WTC11 (cell line): ENCODE results near the gene ZSCAN2. TPM values are rescaled to one million over a fixed set of nuclear protein-coding genes. Genes with fewer than 3 reads are reported as not detected.
A peak's percentile ranks its signal among the peaks of the same experiment; 100 is the strongest.

Experiments
- ATAC-seq: fragments of 200-7000 bp; cut with Tn5 transposase; 2 replicates; pipeline ENCODE4 v1.10.0; 2021; ENCODE audit warnings: mild to moderate bottlenecking, moderate library complexity
- CTCF ChIA-PET: fragments of 300-600 bp; sonication (Branson Sonifier 250); formaldehyde crosslinking; loops from one replicate; lab custom pipeline; 2021; ENCODE audit warnings: antibody characterized with exemption; lab: Charles Lee
- POLR2A ChIA-PET: fragments of 350-600 bp; sonication (Branson Sonifier 250); formaldehyde crosslinking; loops from one replicate; lab custom pipeline; 2021; ENCODE audit warnings: antibody characterized with exemption; lab: Charles Lee
- DNase-seq: peaks from one replicate; pipeline ENCODE4 v3.0.0; 2021; ENCODE audit warnings: low spot score
- H3K27ac Mint-ChIP-seq: 2 replicates; pipeline ENCODE4 v1.8.0; 2021; ENCODE audit warnings: mixed read lengths
- H3K27me3 Mint-ChIP-seq: 2 replicates; pipeline ENCODE4 v1.8.0; 2021; ENCODE audit warnings: low read depth, mild to moderate bottlenecking, moderate library complexity, mixed read lengths
- H3K36me3 Mint-ChIP-seq: 2 replicates; pipeline ENCODE4 v1.8.0; 2021; ENCODE audit warnings: mixed read lengths
- H3K4me1 Mint-ChIP-seq: 2 replicates; pipeline ENCODE4 v1.8.0; 2022; ENCODE audit warnings: mixed read lengths
- H3K4me3 Mint-ChIP-seq: 2 replicates; pipeline ENCODE4 v1.8.0; 2021; ENCODE audit warnings: mild to moderate bottlenecking, moderate library complexity, mixed read lengths
- H3K9me3 Mint-ChIP-seq: 2 replicates; pipeline ENCODE4 v1.8.0; 2021; ENCODE audit warnings: mixed read lengths
- AFF4 ChIP-seq: sonication (generic); formaldehyde crosslinking; IDR thresholded peaks from 2 replicates; pipeline ENCODE4 v1.8.1; 2023; ENCODE audit warnings: mild to moderate bottlenecking, missing genetic modification reagents, borderline replicate concordance
- ARID4B ChIP-seq: sonication (generic); formaldehyde crosslinking; IDR thresholded peaks from 2 replicates; pipeline ENCODE4 v1.8.0; 2023; ENCODE audit warnings: missing genetic modification reagents, mild to moderate bottlenecking, borderline replicate concordance
- E2F5 ChIP-seq: sonication (generic); formaldehyde crosslinking; IDR thresholded peaks from 2 replicates; pipeline ENCODE4 v1.8.1; 2022; ENCODE audit warnings: mild to moderate bottlenecking, moderate library complexity, missing genetic modification reagents
- ESRRA ChIP-seq: sonication (generic); formaldehyde crosslinking; IDR thresholded peaks from 2 replicates; pipeline ENCODE4 v1.8.1; 2022; ENCODE audit warnings: mild to moderate bottlenecking, missing genetic modification reagents, borderline replicate concordance
- FOXK1 ChIP-seq: sonication (generic); formaldehyde crosslinking; IDR thresholded peaks from 2 replicates; pipeline ENCODE4 v1.8.0; 2022; ENCODE audit warnings: mild to moderate bottlenecking, moderate library complexity, missing genetic modification reagents
- FOXP1 ChIP-seq: sonication (generic); formaldehyde crosslinking; IDR thresholded peaks from 2 replicates; pipeline ENCODE4 v1.8.0; 2022; ENCODE audit warnings: missing genetic modification reagents, mild to moderate bottlenecking, moderate library complexity, borderline replicate concordance
- FOXP4 ChIP-seq: sonication (generic); formaldehyde crosslinking; IDR thresholded peaks from 2 replicates; pipeline ENCODE4 v1.8.0; 2022; ENCODE audit warnings: mild to moderate bottlenecking, missing genetic modification reagents
- GABPB1 ChIP-seq: sonication (generic); formaldehyde crosslinking; IDR thresholded peaks from 2 replicates; pipeline ENCODE4 v1.8.1; 2023; ENCODE audit warnings: mild to moderate bottlenecking, missing genetic modification reagents
- IRF2 ChIP-seq: sonication (generic); formaldehyde crosslinking; IDR thresholded peaks from 2 replicates; pipeline ENCODE4 v1.8.0; 2022; ENCODE audit warnings: low read depth, missing genetic modification reagents, borderline replicate concordance
- JUN ChIP-seq: sonication (generic); formaldehyde crosslinking; IDR thresholded peaks from 2 replicates; pipeline ENCODE4 v1.8.0; 2023; ENCODE audit warnings: mild to moderate bottlenecking, missing genetic modification reagents
- NFE2L1 ChIP-seq: sonication (generic); formaldehyde crosslinking; IDR thresholded peaks from 2 replicates; pipeline ENCODE4 v1.8.1; 2023; ENCODE audit warnings: missing genetic modification reagents
- SMAD3 ChIP-seq: sonication (generic); formaldehyde crosslinking; IDR thresholded peaks from 2 replicates; pipeline ENCODE4 v1.8.0; 2022; ENCODE audit warnings: missing genetic modification reagents, mild to moderate bottlenecking, borderline replicate concordance
- ZNF232 ChIP-seq: sonication (generic); formaldehyde crosslinking; IDR thresholded peaks from 2 replicates; pipeline ENCODE4 v1.8.0; 2022; ENCODE audit warnings: mild to moderate bottlenecking, missing genetic modification reagents
- ZNF263 ChIP-seq: sonication (generic); formaldehyde crosslinking; IDR thresholded peaks from 2 replicates; pipeline ENCODE4 v1.8.1; 2022; ENCODE audit warnings: low read depth, mild to moderate bottlenecking, moderate library complexity, missing genetic modification reagents
- ZNF512 ChIP-seq: sonication (generic); formaldehyde crosslinking; IDR thresholded peaks from 2 replicates; pipeline ENCODE4 v1.8.1; 2022; ENCODE audit warnings: missing genetic modification reagents, borderline replicate concordance
- total RNA-seq: library from RNA; stranded (reverse); gene quantifications from 3 replicates; pipeline ENCODE4 v1.2.3, GENCODE V29; 2021
- TF ChIP-seq, protein P1 (sequence below): sonication (generic); formaldehyde crosslinking; IDR thresholded peaks from 2 replicates; pipeline ENCODE4 v1.8.0; 2022; ENCODE audit warnings: mild to moderate bottlenecking, missing genetic modification reagents
- TF ChIP-seq, protein P2 (sequence below): sonication (generic); formaldehyde crosslinking; IDR thresholded peaks from 2 replicates; pipeline ENCODE4 v1.8.0; 2022; ENCODE audit warnings: mild to moderate bottlenecking, missing genetic modification reagents
- TF ChIP-seq, protein P3 (sequence below): sonication (generic); formaldehyde crosslinking; IDR thresholded peaks from 2 replicates; pipeline ENCODE4 v1.8.1; 2023; ENCODE audit warnings: mild to moderate bottlenecking, missing genetic modification reagents, moderate library complexity
- TF ChIP-seq, protein P4 (sequence below): sonication (generic); formaldehyde crosslinking; IDR thresholded peaks from 2 replicates; pipeline ENCODE4 v1.8.1; 2023; ENCODE audit warnings: mild to moderate bottlenecking, moderate library complexity, missing genetic modification reagents

Gene ZSCAN2
- total RNA-seq, 1 experiment from 2014 or later: 51.9 TPM

DNA sequence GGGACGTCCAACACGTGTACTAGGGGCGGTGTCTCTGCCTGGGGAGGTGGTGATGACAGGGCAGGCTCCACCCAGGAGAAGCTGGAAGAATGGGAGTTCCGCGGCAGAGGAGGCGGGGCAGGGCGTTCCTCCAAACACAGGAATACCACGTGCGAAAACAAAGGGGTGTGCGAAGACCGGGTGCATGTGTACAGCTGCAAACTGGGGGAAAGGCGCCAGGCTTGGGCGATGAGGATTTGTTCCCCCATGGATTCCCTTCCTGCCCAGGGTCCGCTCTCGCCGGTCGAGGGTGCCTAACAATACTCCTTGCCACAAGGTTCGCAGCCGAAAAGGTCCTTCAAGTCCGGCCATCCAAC is 500 bp upstream of the ZSCAN2 start:
- peaks cover 13% of the 10 kb centered on the region for H3K36me3 Mint-ChIP-seq
- ChIA-PET POLR2A (interaction anchor here (0.6 to 3.0 kb wide), 5 partner anchors 16 to 43 kb away, joined by 3 to 14 read pairs (median 4); no protein-coding TSS in a partner anchor), CTCF (interaction anchor here (1.7 to 5.0 kb wide), 5 partner anchors 12 to 56 kb away, joined by 5 to 139 read pairs (median 63); partner anchors contain the start of genes NMB and WDR73)
- ATAC-seq (peak; percentile 17), DNase-seq (peak; percentile 74)
- H3K27ac Mint-ChIP-seq: no peak overlapping the region
- peak overlapping the region; percentile 87 for H3K4me3 Mint-ChIP-seq
- peaks cover 39% of the 10 kb centered on the region for H3K4me1 Mint-ChIP-seq
- H3K27me3 Mint-ChIP-seq: no peaks in the 10 kb centered on the region; the same call in 1 of the 2 replicates
- H3K9me3 Mint-ChIP-seq: no peaks in the 10 kb centered on the region
- TF ChIP-seq E2F5 (CRISPR knock-in tag): no peak
- TF ChIP-seq SMAD3: 0 out of 2 replicates have a peak, but pooled peaks have one; percentile 32
- TF ChIP-seq NFE2L1 (CRISPR knock-in tag): peak; percentile 56; the same call in 1 of the 2 replicates
- TF ChIP-seq, protein P1, sequence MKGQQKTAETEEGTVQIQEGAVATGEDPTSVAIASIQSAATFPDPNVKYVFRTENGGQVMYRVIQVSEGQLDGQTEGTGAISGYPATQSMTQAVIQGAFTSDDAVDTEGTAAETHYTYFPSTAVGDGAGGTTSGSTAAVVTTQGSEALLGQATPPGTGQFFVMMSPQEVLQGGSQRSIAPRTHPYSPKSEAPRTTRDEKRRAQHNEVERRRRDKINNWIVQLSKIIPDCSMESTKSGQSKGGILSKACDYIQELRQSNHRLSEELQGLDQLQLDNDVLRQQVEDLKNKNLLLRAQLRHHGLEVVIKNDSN (CRISPR knock-in tag): peak; percentile 61; the same call in 1 of the 2 replicates
- no peak for TF ChIP-seq IRF2 (CRISPR knock-in tag)
- TF ChIP-seq, protein P2, sequence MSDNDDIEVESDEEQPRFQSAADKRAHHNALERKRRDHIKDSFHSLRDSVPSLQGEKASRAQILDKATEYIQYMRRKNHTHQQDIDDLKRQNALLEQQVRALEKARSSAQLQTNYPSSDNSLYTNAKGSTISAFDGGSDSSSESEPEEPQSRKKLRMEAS: peak; percentile 92
- TF ChIP-seq ZNF232 (CRISPR knock-in tag): 0 out of 2 replicates have a peak, but pooled peaks have one; percentile 60
- TF ChIP-seq ZNF263: no peak
- peak; percentile 69; the same call in 1 of the 2 replicates for TF ChIP-seq ARID4B
- TF ChIP-seq AFF4 (CRISPR knock-in tag): no peak
- TF ChIP-seq ZNF512 (CRISPR knock-in tag): no peak
- no peak for TF ChIP-seq FOXP4 (CRISPR knock-in tag)
- TF ChIP-seq JUN (CRISPR knock-in tag): 0 out of 2 replicates have a peak, but pooled peaks have one; percentile 36
- TF ChIP-seq, protein P3, sequence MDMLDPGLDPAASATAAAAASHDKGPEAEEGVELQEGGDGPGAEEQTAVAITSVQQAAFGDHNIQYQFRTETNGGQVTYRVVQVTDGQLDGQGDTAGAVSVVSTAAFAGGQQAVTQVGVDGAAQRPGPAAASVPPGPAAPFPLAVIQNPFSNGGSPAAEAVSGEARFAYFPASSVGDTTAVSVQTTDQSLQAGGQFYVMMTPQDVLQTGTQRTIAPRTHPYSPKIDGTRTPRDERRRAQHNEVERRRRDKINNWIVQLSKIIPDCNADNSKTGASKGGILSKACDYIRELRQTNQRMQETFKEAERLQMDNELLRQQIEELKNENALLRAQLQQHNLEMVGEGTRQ (CRISPR knock-in tag): peak; percentile 51; the same call in 1 of the 2 replicates
- TF ChIP-seq ESRRA (CRISPR knock-in tag): no peak
- TF ChIP-seq, protein P4, sequence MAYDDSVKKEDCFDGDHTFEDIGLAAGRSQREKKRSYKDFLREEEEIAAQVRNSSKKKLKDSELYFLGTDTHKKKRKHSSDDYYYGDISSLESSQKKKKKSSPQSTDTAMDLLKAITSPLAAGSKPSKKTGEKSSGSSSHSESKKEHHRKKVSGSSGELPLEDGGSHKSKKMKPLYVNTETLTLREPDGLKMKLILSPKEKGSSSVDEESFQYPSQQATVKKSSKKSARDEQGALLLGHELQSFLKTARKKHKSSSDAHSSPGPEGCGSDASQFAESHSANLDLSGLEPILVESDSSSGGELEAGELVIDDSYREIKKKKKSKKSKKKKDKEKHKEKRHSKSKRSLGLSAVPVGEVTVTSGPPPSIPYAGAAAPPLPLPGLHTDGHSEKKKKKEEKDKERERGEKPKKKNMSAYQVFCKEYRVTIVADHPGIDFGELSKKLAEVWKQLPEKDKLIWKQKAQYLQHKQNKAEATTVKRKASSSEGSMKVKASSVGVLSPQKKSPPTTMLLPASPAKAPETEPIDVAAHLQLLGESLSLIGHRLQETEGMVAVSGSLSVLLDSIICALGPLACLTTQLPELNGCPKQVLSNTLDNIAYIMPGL (CRISPR knock-in tag): no peak
- peak; percentile 53; the same call in 1 of the 2 replicates for TF ChIP-seq GABPB1
- TF ChIP-seq FOXK1: peak; percentile 91
- TF ChIP-seq FOXP1 (CRISPR knock-in tag): no peak; the same call in 1 of the 2 replicates
